Fibroblast of lung (primary cell): ENCODE measurements around the gene FMNL1.

Source experiments
- CTCF ChIP-seq, 2 donors: IDR thresholded peaks in 1 of 2; conservative IDR thresholded peaks in 1 of 2; 1 replicate in 1 of 2; 2 replicates in 1 of 2; pipeline ENCODE4 v1.5.1; 2011 to 2012; ENCODE audit warnings: low read length in 2 of 2, control low read depth in 1 of 2, inconsistent platforms in 1 of 2, low read depth in 1 of 2, mild to moderate bottlenecking in 1 of 2
- EZH2 ChIP-seq: IDR thresholded peaks from 2 replicates; pipeline ENCODE4 v1.5.1; 2012; ENCODE audit warnings: low read length, control low read depth, mild to moderate bottlenecking; ENCODE audit errors: missing control alignments

GRCh38 chr17:45172232-45172540, 49.5 kb upstream of the FMNL1 start:
- TF ChIP-seq CTCF (conservative IDR thresholded peaks at IDR 0.05 in 1 of 2, IDR thresholded peaks at IDR 0.05 in 1 of 2; ENCODE audit: low read depth in 1 of 2, low read length in 2 of 2) (no peak), EZH2 (no peak)
